Mesenteric fat pad (tissue), 1 donor: ENCODE results near the gene PDE10A. TPM values are rescaled to one million over a fixed set of nuclear protein-coding genes. Genes with fewer than 3 reads are reported as not detected.
"Not testable (repeated sequence)": the region's sequence is repeated elsewhere in the genome, so short reads cannot be mapped to it uniquely, and the experiment has no call there.

Experiments used
- DNase-seq: peaks from one replicate; pipeline ENCODE4 v3.0.0-alpha.2; 2020; ENCODE audit warnings: low spot score
- total RNA-seq: library from RNA; stranded (reverse); fragmentation: NEBNext Ultra II Directional; extraction: Animal tissue kit (Norgen Biotek cat#: 25700); gene quantifications from one replicate; pipeline ENCODE4 v1.2.1, GENCODE V29; 2021
- donor health status: DM: yes; HTN: yes; CAD: no.

Gene PDE10A
- total RNA-seq, 1 donor from 2014 or later: 15.6 TPM

- DNase-seq: no peak
Measured at GRCh38 chr6:165627366-165627765, 35.7 kb downstream of the PDE10A start.

GRCh38 chr6:165626711-165627110 lies 36.3 kb downstream of the PDE10A start:
- DNase-seq: no peak

GRCh38 chr6:165624871-165625639 lies 38.0 kb downstream of the PDE10A start:
- no peak for DNase-seq

GRCh38 chr6:165621940-165622339 lies 41.1 kb downstream of the PDE10A start:
- no peak for DNase-seq

- DNase-seq: not testable (repeated sequence)
Measured at GRCh38 chr6:165618891-165619290, 44.1 kb downstream of the PDE10A start.

- DNase-seq: no peak
Measured at GRCh38 chr6:165618241-165618640, 44.8 kb downstream of the PDE10A start.

GRCh38 chr6:165617528-165617927 lies 45.5 kb downstream of the PDE10A start:
- DNase-seq: no peak

- DNase-seq: no peak
Measured at GRCh38 chr6:165616116-165616515, 46.9 kb downstream of the PDE10A start.

- no peak for DNase-seq
Measured at GRCh38 chr6:165615636-165616035, 47.4 kb downstream of the PDE10A start.

GRCh38 chr6:165611294-165611693 lies 51.7 kb downstream of the PDE10A start:
- DNase-seq: no peak

GRCh38 chr6:165608577-165608976 lies 54.5 kb downstream of the PDE10A start:
- DNase-seq: not testable (repeated sequence)

GRCh38 chr6:165606740-165607008 lies 56.4 kb downstream of the PDE10A start:
- DNase-seq: no peak

- DNase-seq: no peak
Measured at GRCh38 chr6:165605901-165606739, 56.9 kb downstream of the PDE10A start.

- no peak for DNase-seq
Measured at GRCh38 chr6:165605182-165605875, 57.7 kb downstream of the PDE10A start.

GRCh38 chr6:165602291-165602690 lies 60.8 kb downstream of the PDE10A start:
- DNase-seq: no peak

- no peak for DNase-seq
Measured at GRCh38 chr6:165600606-165601005, 62.4 kb downstream of the PDE10A start.

GRCh38 chr6:165599596-165600487 lies 63.2 kb downstream of the PDE10A start:
- no peak for DNase-seq

GRCh38 chr6:165599121-165599520 lies 63.9 kb downstream of the PDE10A start:
- no peak for DNase-seq

GRCh38 chr6:165597821-165598220 lies 65.2 kb downstream of the PDE10A start:
- no peak for DNase-seq

GRCh38 chr6:165594584-165595333 lies 68.3 kb downstream of the PDE10A start:
- no peak for DNase-seq
